Hematopoietic multipotent progenitor cell treated with erythropoietin and hydrocortisone succinate and interleukin-3 and kit ligand, for 15 days (in vitro differentiated cells): ENCODE results near the gene SEMA5A.

ENCODE experiments used
- DNase-seq: peaks from one replicate; pipeline ENCODE4 v3.0.0-alpha.2; 2015; ENCODE audit warnings: low spot score

Gene SEMA5A

GRCh38 chr5:9512457-9512856 is 33.4 kb downstream of the SEMA5A start:
- DNase-seq = no peak

GRCh38 chr5:9507974-9508373 is 37.9 kb downstream of the SEMA5A start:
- no peak for DNase-seq

GRCh38 chr5:9505225-9505624 is 40.6 kb downstream of the SEMA5A start:
- DNase-seq = no peak

GRCh38 chr5:9502864-9503263 is 43.0 kb downstream of the SEMA5A start:
- no peak for DNase-seq

- DNase-seq = no peak
Observed at GRCh38 chr5:9502050-9502834, 43.6 kb downstream of the SEMA5A start.

GRCh38 chr5:9500625-9501024 is 45.2 kb downstream of the SEMA5A start:
- no peak for DNase-seq

- no peak for DNase-seq
Observed at GRCh38 chr5:9500193-9500592, 45.7 kb downstream of the SEMA5A start.

GRCh38 chr5:9499498-9499876 is 46.4 kb downstream of the SEMA5A start:
- no peak for DNase-seq

- DNase-seq = no peak
Observed at GRCh38 chr5:9498541-9499497, 47.1 kb downstream of the SEMA5A start.

GRCh38 chr5:9497347-9497746 is 48.5 kb downstream of the SEMA5A start:
- DNase-seq = no peak

GRCh38 chr5:9496801-9497200 is 49.1 kb downstream of the SEMA5A start:
- no peak for DNase-seq

GRCh38 chr5:9495121-9495520 is 50.8 kb downstream of the SEMA5A start:
- no peak for DNase-seq

GRCh38 chr5:9494301-9494700 is 51.6 kb downstream of the SEMA5A start:
- DNase-seq = no peak

- no peak for DNase-seq
Observed at GRCh38 chr5:9490494-9491097, 55.3 kb downstream of the SEMA5A start.

GRCh38 chr5:9483779-9484178 is 62.1 kb downstream of the SEMA5A start:
- DNase-seq = no peak

- DNase-seq = no peak
Observed at GRCh38 chr5:9483243-9483642, 62.6 kb downstream of the SEMA5A start.

GRCh38 chr5:9482381-9482780 is 63.5 kb downstream of the SEMA5A start:
- DNase-seq = no peak

- no peak for DNase-seq
Observed at GRCh38 chr5:9480499-9480898, 65.4 kb downstream of the SEMA5A start.

GRCh38 chr5:9479990-9480389 is 65.9 kb downstream of the SEMA5A start:
- DNase-seq = no peak

- no peak for DNase-seq
Observed at GRCh38 chr5:9479361-9479760, 66.5 kb downstream of the SEMA5A start.

- no peak for DNase-seq
Observed at GRCh38 chr5:9477537-9477936, 68.3 kb downstream of the SEMA5A start.

- DNase-seq = no peak
Observed at GRCh38 chr5:9474219-9475002, 71.5 kb downstream of the SEMA5A start.
